ENCODE data around the gene CBX7. TPM values are rescaled to one million over a fixed set of nuclear protein-coding genes. Genes with fewer than 3 reads are reported as not detected.

Gene CBX7
- total RNA-seq, 4 donors from 2014 or later = 38.1 to 126 (median 56.3) TPM

GRCh38 chr22:39148026-39148726, 4.3 kb downstream of the CBX7 start:
- DNase-seq (ENCODE audit: low spot score in 2 of 2) = peak in 1 of 2 donors; percentile 59
- H3K4me1 ChIP-seq = peaks cover 68% of the 10 kb centered on the region
- H3K36me3 ChIP-seq = peaks cover 15% of the 10 kb centered on the region
- H3K4me3 ChIP-seq = no peak overlapping the region
- H3K27ac ChIP-seq = peak overlapping the region; percentile 86
- TF ChIP-seq POLR2A (IDR thresholded peaks at IDR 0.05) = no peak
- no peak for TF ChIP-seq EP300 (IDR thresholded peaks at IDR 0.05)
- no peak for TF ChIP-seq POLR2AphosphoS5 (IDR thresholded peaks at IDR 0.05)
- TF ChIP-seq CTCF (IDR thresholded peaks at IDR 0.05) = no peak
- WGBS = 70% methylated on average over 15 of the region's 16 CpGs
- no peaks in the 10 kb centered on the region for H3K27me3 ChIP-seq
- H3K9me3 ChIP-seq = no peaks in the 10 kb centered on the region

- DNase-seq (ENCODE audit: low spot score in 2 of 2) = no peak
- Histone ChIP-seq H3K27ac (peak overlapping the region; percentile 86), H3K9me3 (no peaks in the 10 kb centered on the region), H3K27me3 (no peaks in the 10 kb centered on the region), H3K36me3 (peaks cover 15% of the 10 kb centered on the region), H3K4me3 (no peak overlapping the region), H3K4me1 (peaks cover 64% of the 10 kb centered on the region)
- WGBS = 86% methylated on average over 5 of the region's 5 CpGs
- no peak for TF ChIP-seq CTCF (IDR thresholded peaks at IDR 0.05)
- TF ChIP-seq POLR2AphosphoS5 (IDR thresholded peaks at IDR 0.05) = no peak
- no peak for TF ChIP-seq EP300 (IDR thresholded peaks at IDR 0.05)
- TF ChIP-seq POLR2A (IDR thresholded peaks at IDR 0.05) = no peak
Observed at GRCh38 chr22:39147335-39148025, 5.0 kb downstream of the CBX7 start.

GRCh38 chr22:39146256-39147101, 6.0 kb downstream of the CBX7 start:
- H3K27ac ChIP-seq = peak overlapping the region; percentile 86
- H3K4me3 ChIP-seq = peak overlapping the region; percentile 96
- H3K9me3 ChIP-seq = no peaks in the 10 kb centered on the region
- TF ChIP-seq EP300 (IDR thresholded peaks at IDR 0.05) = no peak
- no peak for TF ChIP-seq CTCF (IDR thresholded peaks at IDR 0.05)
- no peak for TF ChIP-seq POLR2A (IDR thresholded peaks at IDR 0.05)
- no peak for TF ChIP-seq POLR2AphosphoS5 (IDR thresholded peaks at IDR 0.05)
- no peak for DNase-seq (ENCODE audit: low spot score in 2 of 2)
- H3K27me3 ChIP-seq = no peaks in the 10 kb centered on the region
- H3K36me3 ChIP-seq = peaks cover 15% of the 10 kb centered on the region
- peaks cover 57% of the 10 kb centered on the region for H3K4me1 ChIP-seq
- 44% methylated on average over 6 of the region's 6 CpGs for WGBS

GRCh38 chr22:39144101-39144767, 8.2 kb downstream of the CBX7 start:
- DNase-seq (ENCODE audit: low spot score in 2 of 2) = no peak
- no peak overlapping the region for H3K27ac ChIP-seq
- peak overlapping the region; percentile 96 for H3K4me3 ChIP-seq
- 1% methylated on average over 19 of the region's 22 CpGs for WGBS
- no peaks in the 10 kb centered on the region for H3K27me3 ChIP-seq
- peaks cover 25% of the 10 kb centered on the region for H3K36me3 ChIP-seq
- no peaks in the 10 kb centered on the region for H3K9me3 ChIP-seq
- TF ChIP-seq EP300 (IDR thresholded peaks at IDR 0.05) = no peak
- TF ChIP-seq CTCF (IDR thresholded peaks at IDR 0.05) = no peak
- TF ChIP-seq POLR2AphosphoS5 (IDR thresholded peaks at IDR 0.05) = no peak
- TF ChIP-seq POLR2A (IDR thresholded peaks at IDR 0.05) = no peak
- H3K4me1 ChIP-seq = peaks cover 35% of the 10 kb centered on the region

All from suprapubic skin (tissue), 4 donors.